HG03575 (cell line): ENCODE measurements around the gene POLA2.
"Not testable (repeated sequence)": the region's sequence is repeated elsewhere in the genome, so short reads cannot be mapped to it uniquely, and the experiment has no call there.

Experiments
- ATAC-seq: cut with Tn5 transposase; IDR thresholded peaks from one replicate; pipeline ENCODE4 v1.9.1; 2021; ENCODE audit not compliant: unreplicated experiment, insufficient number of reproducible peaks, low FRiP score; ENCODE audit errors: extremely low read depth

The POLA2 gene

GRCh38 chr11:65241134-65241533 lies 20.6 kb upstream of the POLA2 start:
- ATAC-seq: no peak

- ATAC-seq: no peak
Observed at GRCh38 chr11:65241692-65242091, 20.1 kb upstream of the POLA2 start.

- ATAC-seq: no peak
Observed at GRCh38 chr11:65242389-65242788, 19.4 kb upstream of the POLA2 start.

DNA sequence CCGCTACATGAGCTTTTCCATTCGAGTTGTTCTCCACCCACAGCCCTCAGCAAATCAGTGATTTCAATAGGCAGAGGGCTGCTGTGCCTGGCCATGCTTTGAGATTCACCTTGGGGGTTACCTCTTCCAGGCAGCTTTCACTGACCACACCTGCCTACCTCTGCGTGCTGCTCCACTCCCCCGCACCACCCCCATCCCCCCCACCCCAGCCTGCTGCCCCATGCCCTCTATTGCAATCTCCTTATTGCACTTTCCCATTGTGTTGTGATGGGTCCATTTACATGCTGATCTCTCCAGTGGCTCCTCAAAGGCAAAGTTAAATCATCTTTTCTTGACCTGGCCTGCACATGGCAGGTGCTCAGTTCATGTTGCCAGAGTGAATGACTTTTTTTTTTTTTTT lies 18.0 kb upstream of the POLA2 start:
- no peak for ATAC-seq

GRCh38 chr11:65245046-65245445 lies 16.7 kb upstream of the POLA2 start:
- ATAC-seq: not testable (repeated sequence)

- no peak for ATAC-seq
Observed at GRCh38 chr11:65246506-65246905, 15.3 kb upstream of the POLA2 start.

GRCh38 chr11:65248184-65248710 lies 13.5 kb upstream of the POLA2 start:
- not testable (repeated sequence) for ATAC-seq

- ATAC-seq: no peak
Observed at GRCh38 chr11:65251476-65251875, 10.3 kb upstream of the POLA2 start.

GRCh38 chr11:65254724-65255123 lies 7.0 kb upstream of the POLA2 start:
- no peak for ATAC-seq

DNA sequence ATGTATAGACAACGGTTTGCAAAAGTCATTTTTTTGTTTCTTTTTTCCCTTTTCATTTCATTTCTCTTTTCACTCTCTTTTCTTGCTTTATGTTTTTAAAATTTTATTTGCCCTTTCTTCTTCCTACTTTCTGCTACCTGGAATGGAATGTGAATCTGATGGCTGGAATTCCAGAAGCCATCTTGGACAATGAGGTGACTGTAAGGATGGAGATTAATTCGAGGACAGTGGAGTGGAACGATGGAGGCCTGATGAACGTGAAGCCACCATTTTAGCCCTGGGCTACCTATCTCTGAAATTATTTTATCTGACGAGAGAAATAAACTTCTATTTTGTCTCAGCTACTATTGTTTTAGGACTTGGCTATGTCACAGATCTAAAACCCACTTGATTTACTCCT lies 2.8 kb upstream of the POLA2 start:
- ATAC-seq: no peak

DNA sequence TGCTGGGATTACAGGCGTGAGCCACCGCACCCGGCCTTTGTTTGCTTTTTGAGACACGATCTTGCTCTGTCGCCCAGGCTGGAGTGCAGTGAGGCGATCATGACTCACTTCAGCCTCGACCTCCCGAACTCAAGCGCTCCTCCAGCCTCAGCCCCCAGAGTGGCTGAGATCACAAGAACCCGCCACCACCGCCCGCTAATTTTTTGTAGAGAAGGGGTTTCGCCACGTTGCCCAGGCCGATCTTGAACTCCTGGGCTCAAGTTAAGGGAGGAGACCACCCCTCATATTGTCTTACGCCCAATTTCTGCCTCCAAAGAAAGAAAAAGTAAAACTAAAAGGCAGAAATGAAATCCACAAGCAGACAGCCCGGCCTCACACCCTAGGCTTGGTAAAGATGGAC lies 1.5 kb upstream of the POLA2 start:
- ATAC-seq: no peak

GRCh38 chr11:65260756-65261590 lies 789 bp upstream of the POLA2 start:
- ATAC-seq: no peak

GRCh38 chr11:65262381-65262680 lies 569 bp downstream of the POLA2 start:
- ATAC-seq: no peak

DNA sequence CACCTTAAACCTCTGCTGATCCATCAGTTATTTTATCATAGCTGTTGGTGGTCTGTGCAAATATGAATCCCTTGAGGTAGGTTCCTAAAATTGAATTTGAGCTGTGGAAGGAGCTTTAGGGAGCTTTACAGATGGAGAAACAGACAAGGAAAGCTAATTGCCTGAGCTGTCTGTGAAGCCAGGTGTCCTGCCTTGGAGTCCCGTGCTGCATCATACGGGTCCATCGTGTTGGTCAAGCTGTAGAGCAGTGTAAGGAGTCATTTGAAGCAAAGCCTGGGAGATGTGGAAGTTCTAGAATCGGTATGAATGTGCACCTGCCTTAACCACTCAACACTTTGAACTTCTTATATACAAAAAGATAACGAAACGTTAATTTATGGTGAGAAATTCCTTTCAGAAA lies 1.0 kb downstream of the POLA2 start:
- ATAC-seq: no peak

- not testable (repeated sequence) for ATAC-seq
Observed at GRCh38 chr11:65264747-65265146, 3.0 kb downstream of the POLA2 start.

- ATAC-seq: no peak
Observed at GRCh38 chr11:65266210-65266609, 4.4 kb downstream of the POLA2 start.

GRCh38 chr11:65274735-65275682 lies 13.2 kb downstream of the POLA2 start:
- no peak for ATAC-seq

GRCh38 chr11:65275906-65276305 lies 14.1 kb downstream of the POLA2 start:
- ATAC-seq: no peak

GRCh38 chr11:65277631-65278277 lies 16.0 kb downstream of the POLA2 start:
- ATAC-seq: no peak
